HCT116 (cell line): ENCODE measurements around the gene VPS26B. TPM values are rescaled to one million over a fixed set of nuclear protein-coding genes. Genes with fewer than 3 reads are reported as not detected.

Experiments used
- ATAC-seq: fragments of 200-7000 bp; cut with Tn5 transposase; 2 replicates; pipeline ENCODE4 v1.9.1; 2020; ENCODE audit warnings: mild to moderate bottlenecking, moderate library complexity
- BruUV-seq: library from RNA; stranded (reverse); fragments of 400-500 nt; replicated peaks from 2 replicates; lab custom pipeline; 2021; lab: Mats Ljungman, UMichigan
- CTCF ChIA-PET: fragments of 300-600 bp; sonication (Branson Sonifier 250); formaldehyde crosslinking; loops from one replicate; lab custom pipeline; 2021; ENCODE audit warnings: antibody characterized with exemption; lab: Charles Lee
- POLR2A ChIA-PET: fragments of 300-600, 350-600 bp; sonication (Branson Sonifier 250); formaldehyde crosslinking; loops from one replicate; lab custom pipeline; 2021; ENCODE audit warnings: antibody characterized with exemption; lab: Charles Lee
- RAD21 ChIA-PET, 2 experiments: fragments of 300-600 bp; sonication (Branson Sonifier 250); formaldehyde crosslinking; loops; one replicate each; lab custom pipeline; 2023; ENCODE audit warnings: low total read pairs in 2 of 2; ENCODE audit not compliant: uncharacterized antibody in 2 of 2, unreplicated experiment in 2 of 2, low non-redundant PET in 1 of 2; lab: Charles Lee
- DNase-seq: peaks from one replicate; pipeline ENCODE4 v3.0.0-alpha.2; 2010; ENCODE audit warnings: low read depth, low spot score
- H2AFZ ChIP-seq: fragments of 200-600 bp; shearing (Covaris generic), sonication (generic); 2 replicates; pipeline ENCODE4 v1.6.1; 2017; ENCODE audit warnings: low read depth, mixed run types, mixed read lengths, antibody characterized with exemption, low read length; ENCODE audit not compliant: poor library complexity, severe bottlenecking
- H3K27ac ChIP-seq: 2 replicates; pipeline ENCODE4 v1.5.1; 2012; ENCODE audit warnings: low read depth, low read length
- H3K27me3 ChIP-seq: fragments of 200-600 bp; sonication (generic); 2 replicates; pipeline ENCODE4 v1.6.1; 2016; ENCODE audit warnings: mixed run types, low read length, mixed read lengths; ENCODE audit not compliant: insufficient read depth
- H3K36me3 ChIP-seq, 2 experiments: fragments of 200-500 bp in 1 of 2; fragments of 200-600 bp in 1 of 2; sonication (Bioruptor generic) in 1 of 2; sonication (generic) in 1 of 2; 2 replicates each; pipeline versions ENCODE4 v1.5.1 to v1.6.1; 2014 to 2016; ENCODE audit warnings: low read length in 2 of 2, inconsistent platforms in 1 of 2, mixed read lengths in 1 of 2, mixed run types in 1 of 2; ENCODE audit not compliant: insufficient read depth in 2 of 2, control insufficient read depth in 1 of 2
- H3K4me1 ChIP-seq, 2 experiments: fragments of 200-600 bp in 1 of 2; sonication (generic) in 1 of 2; 2 replicates each; pipeline versions ENCODE4 v1.5.1 to v1.6.1; 2012 to 2017; ENCODE audit warnings: low read length in 2 of 2, inconsistent platforms in 1 of 2, mild to moderate bottlenecking in 1 of 2, mixed read lengths in 1 of 2, mixed run types in 1 of 2, moderate library complexity in 1 of 2; ENCODE audit not compliant: insufficient read depth in 2 of 2, control insufficient read depth in 1 of 2
- H3K4me2 ChIP-seq: fragments of 200-600 bp; sonication (generic); 2 replicates; pipeline ENCODE4 v1.6.1; 2017; ENCODE audit warnings: mixed run types, low read length, mixed read lengths
- H3K4me3 ChIP-seq, 2 experiments: fragments of 200-600 bp in 1 of 2; sonication (generic) in 1 of 2; replicated peaks in 1 of 2; 2 replicates each; pipeline ENCODE4 v1.5.1; 2011 to 2016; ENCODE audit warnings: low read length in 2 of 2, control low read depth in 1 of 2, low read depth in 1 of 2, mild to moderate bottlenecking in 1 of 2, mixed read lengths in 1 of 2, mixed run types in 1 of 2
- H3K79me2 ChIP-seq: fragments of 200-600 bp; sonication (generic); 2 replicates; pipeline ENCODE4 v1.6.1; 2017; ENCODE audit warnings: mild to moderate bottlenecking, mixed run types, low read length, moderate library complexity, mixed read lengths; ENCODE audit not compliant: insufficient read depth
- H3K9ac ChIP-seq: fragments of 200-600 bp; sonication (generic); 2 replicates; pipeline ENCODE4 v1.6.1; 2016; ENCODE audit warnings: low read length, mixed read lengths
- H3K9me2 ChIP-seq: fragments of 200-600 bp; sonication (generic), shearing (Covaris generic); 2 replicates; pipeline ENCODE4 v1.6.1; 2017; ENCODE audit warnings: mixed run types, mild to moderate bottlenecking, moderate library complexity; ENCODE audit not compliant: insufficient read depth
- H3K9me3 ChIP-seq, 2 experiments: fragments of 200-500 bp in 1 of 2; fragments of 200-600 bp in 1 of 2; sonication (Bioruptor generic) in 1 of 2; sonication (generic) in 1 of 2; 2 replicates each; pipeline ENCODE4 v1.6.1; 2014 to 2017; ENCODE audit warnings: low read length in 2 of 2, mixed read lengths in 2 of 2, inconsistent platforms in 1 of 2, low read depth in 1 of 2, mild to moderate bottlenecking in 1 of 2, mixed run types in 1 of 2, moderate library complexity in 1 of 2; ENCODE audit not compliant: control insufficient read depth in 1 of 2, insufficient read depth in 1 of 2
- H4K20me1 ChIP-seq: fragments of 200-600 bp; sonication (generic), shearing (Covaris generic); 2 replicates; pipeline ENCODE4 v1.6.1; 2017; ENCODE audit warnings: mixed run types, mild to moderate bottlenecking, moderate library complexity; ENCODE audit not compliant: insufficient read depth
- CTCF ChIP-seq, 3 experiments: fragments of 200-600 bp in 1 of 3; sonication (generic) in 1 of 3; IDR thresholded peaks in 2 of 3; conservative IDR thresholded peaks in 1 of 3; 2 replicates each; pipeline ENCODE4 v1.5.1; 2012 to 2017; ENCODE audit warnings: low read depth in 2 of 3, low read length in 2 of 3, antibody characterized with exemption in 1 of 3, borderline replicate concordance in 1 of 3, control low read depth in 1 of 3, mild to moderate bottlenecking in 1 of 3, mixed read lengths in 1 of 3, mixed run types in 1 of 3, moderate library complexity in 1 of 3; ENCODE audit not compliant: insufficient read depth in 1 of 3
- ELF1 ChIP-seq: IDR thresholded peaks from 2 replicates; pipeline ENCODE4 v1.6.1; 2012; ENCODE audit warnings: low read depth, borderline replicate concordance
- EZH2 ChIP-seq: fragments of 200-600 bp; sonication (generic); IDR thresholded peaks from 2 replicates; pipeline ENCODE4 v1.6.1; 2017; ENCODE audit warnings: antibody characterized with exemption, mixed run types
- EZH2phosphoT487 ChIP-seq: fragments of 200-600 bp; IDR thresholded peaks from 2 replicates; pipeline ENCODE4 v1.6.1; 2018; ENCODE audit warnings: antibody characterized with exemption, borderline replicate concordance
- FOSL1 ChIP-seq: IDR thresholded peaks from 2 replicates; pipeline ENCODE4 v1.6.1; 2012; ENCODE audit warnings: low read depth
- JUND ChIP-seq: IDR thresholded peaks from 2 replicates; pipeline ENCODE4 v1.6.1; 2012
- ZFX ChIP-seq: fragments of 450-650 bp; IDR thresholded peaks from 2 replicates; pipeline ENCODE4 v1.6.1; 2017
- ZNF274 ChIP-seq: fragments of 200-500 bp; sonication (Bioruptor generic); IDR thresholded peaks from 2 replicates; pipeline ENCODE4 v1.6.1; 2014; ENCODE audit warnings: mild to moderate bottlenecking, low read depth, low read length, inconsistent platforms
- intact Hi-C: fragments of 100-400 bp; cut with micrococcal nuclease; formaldehyde crosslinking; loops from 2 replicates; pipeline ENCODE4 v1.10.0; 2022
- total RNA-seq: library from RNA; stranded (reverse); gene quantifications from one replicate; pipeline ENCODE4 v1.2.1, GENCODE V29; 2021; ENCODE audit not compliant: unreplicated experiment

Gene VPS26B
- total RNA-seq, 1 experiment from 2014 or later: 26.6 TPM

DNA sequence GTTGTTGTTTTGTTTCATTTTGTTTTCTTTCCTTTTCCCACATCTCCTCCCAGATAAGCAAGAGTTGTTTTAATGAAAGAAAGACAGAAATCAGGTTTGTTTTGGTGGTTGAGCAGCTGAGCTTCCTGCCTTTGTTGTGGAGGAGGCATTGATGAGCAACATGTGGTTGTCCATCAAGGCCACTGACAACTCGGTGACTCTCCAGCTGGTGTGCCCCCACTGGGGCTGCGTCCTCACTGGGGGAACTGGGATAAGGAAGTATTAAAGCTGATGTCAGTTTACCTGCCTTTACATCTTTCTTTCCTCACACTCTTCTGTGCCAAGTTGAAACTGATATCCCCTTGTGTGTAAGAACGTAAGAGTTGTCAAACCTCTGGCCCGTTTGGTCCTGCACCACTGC is 5.9 kb downstream of the VPS26B start (continued):
- TF ChIP-seq CTCF (IDR thresholded peaks at IDR 0.05 in 2 of 3, conservative IDR thresholded peaks at IDR 0.05 in 1 of 3; ENCODE audit: borderline replicate concordance in 1 of 3, insufficient read depth in 1 of 3, low read depth in 2 of 3, low read length in 2 of 3): no peak
- no peak for TF ChIP-seq FOSL1
- no peak for TF ChIP-seq JUND
- TF ChIP-seq, all 23 proteins: peak for 0

DNA sequence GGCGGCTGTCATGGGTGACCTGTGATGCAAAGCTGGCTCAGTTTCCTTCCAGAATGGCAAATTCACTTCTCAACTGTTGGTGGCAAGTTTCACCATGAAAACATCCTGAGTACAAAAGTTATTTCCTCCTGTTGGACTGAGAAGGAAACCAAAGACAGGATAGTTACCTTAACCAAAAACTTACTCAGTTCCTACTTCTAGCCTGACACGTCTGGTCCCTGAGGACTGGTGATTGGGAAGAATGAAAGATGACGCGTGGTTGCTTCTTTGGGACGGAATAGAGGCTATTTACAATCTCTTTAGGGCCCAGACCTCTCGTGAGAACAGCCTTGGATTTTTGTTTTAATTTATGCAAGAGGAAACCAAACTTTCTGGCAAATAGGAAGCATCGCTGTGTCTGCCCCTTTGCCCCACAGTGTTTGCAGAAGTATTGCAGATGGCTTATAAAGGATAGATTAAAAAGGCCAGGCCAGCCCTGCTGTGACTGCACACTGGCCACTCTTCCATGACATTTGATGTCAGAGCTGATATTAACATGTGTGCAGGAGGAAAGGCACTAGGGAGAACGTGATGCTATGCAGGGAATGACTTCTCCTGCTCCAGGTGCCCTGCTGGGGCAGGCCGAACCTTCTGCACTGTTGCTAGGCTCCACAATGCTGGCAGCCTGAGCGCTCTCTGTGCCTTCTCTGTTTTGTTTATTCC is 7.6 kb downstream of the VPS26B start:
- POLR2A ChIA-PET: no interaction called here

More for the DNA sequence above, 7.6 kb downstream of the VPS26B start:
- ChIA-PET RAD21 (no interaction called here), CTCF (no interaction called here)
- ATAC-seq (no peak), DNase-seq (no peak)
- H3K4me2 ChIP-seq: no peak overlapping the region
- no peaks in the 10 kb centered on the region for H4K20me1 ChIP-seq
- H3K27ac ChIP-seq: no peak overlapping the region
- H3K4me1 ChIP-seq: no peaks in the 10 kb centered on the region
- no peak overlapping the region for H3K4me3 ChIP-seq
- no peak overlapping the region for H3K9ac ChIP-seq
- H3K9me2 ChIP-seq: no peaks in the 10 kb centered on the region
- H2AFZ ChIP-seq: no peak overlapping the region
- peaks cover 41% of the 10 kb centered on the region for H3K79me2 ChIP-seq
- H3K27me3 ChIP-seq: no peaks in the 10 kb centered on the region
- intact Hi-C loops: no loop called here
- peaks cover 0 to 12% of the 10 kb centered on the region in 2 experiments; a peak in 1 of 4 replicates for H3K36me3 ChIP-seq
- TF ChIP-seq FOSL1 (no peak), ELF1 (no peak), EZH2 (no peak), ZNF274 (no peak), EZH2phosphoT487 (no peak), ZFX (no peak), CTCF (IDR thresholded peaks at IDR 0.05 in 2 of 3, conservative IDR thresholded peaks at IDR 0.05 in 1 of 3; ENCODE audit: borderline replicate concordance in 1 of 3, insufficient read depth in 1 of 3, low read depth in 2 of 3, low read length in 2 of 3) (no peak)
- no peaks in the 10 kb centered on the region for H3K9me3 ChIP-seq
- BruUV-seq: no TSS peak
